Esophagus squamous epithelium (tissue), 4 donors: ENCODE data around the gene HBB.

Experiments
- CTCF ChIP-seq, 6 experiments: fragments of 450-650 bp in 4 of 6; fragments of 200-600 bp in 2 of 6; sonication (generic) in 2 of 6; IDR thresholded peaks; one replicate each; pipeline ENCODE4 v1.5.1; 2016 to 2019; ENCODE audit warnings: antibody characterized with exemption in 6 of 6, mild to moderate bottlenecking in 4 of 6, moderate library complexity in 4 of 6
- POLR2A ChIP-seq, 4 donors: fragments of 450-650 bp; IDR thresholded peaks; one replicate each; pipeline ENCODE4 v1.6.1; 2017; ENCODE audit warnings: antibody characterized with exemption in 4 of 4, mild to moderate bottlenecking in 4 of 4, moderate library complexity in 3 of 4

GRCh38 chr11:5245155-5245554 lies 18.3 kb upstream of the HBB start:
- no peak for TF ChIP-seq CTCF (IDR thresholded peaks at IDR 0.05)
- no peak for TF ChIP-seq POLR2A (IDR thresholded peaks at IDR 0.05)
